ENCODE data around the gene OSBPL7. TPM values are rescaled to one million over a fixed set of nuclear protein-coding genes. Genes with fewer than 3 reads are reported as not detected.

OSBPL7 gene
- total RNA-seq, 1 donor from 2014 or later, result 17.4 TPM

DNA sequence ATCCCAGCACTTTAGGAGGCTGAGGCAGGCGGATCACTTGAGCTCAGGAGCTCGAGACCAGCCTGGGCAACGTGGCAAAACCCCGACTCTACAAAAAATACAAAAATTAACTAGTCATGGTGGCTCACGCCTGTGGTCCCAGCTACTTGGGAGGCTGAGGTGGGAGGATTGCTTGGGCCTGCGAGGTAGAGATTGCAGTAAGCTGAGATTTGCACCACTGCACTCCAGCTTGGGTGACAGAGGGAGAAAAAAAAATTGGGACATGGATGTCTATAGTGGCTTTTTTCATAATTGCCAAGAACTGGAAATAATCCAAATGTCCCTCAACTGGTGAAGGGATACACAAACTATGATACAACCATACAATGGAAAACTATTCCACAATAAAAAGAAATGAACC lies 28.6 kb downstream of the OSBPL7 start:
- TF ChIP-seq CTCF (IDR thresholded peaks at IDR 0.05), result no peak
- H3K4me1 Mint-ChIP-seq (ENCODE audit: low read depth), result peaks cover 6% of the 10 kb centered on the region
- H3K27me3 Mint-ChIP-seq (ENCODE audit: low read depth), result peaks cover 72% of the 10 kb centered on the region
- peaks cover 1% of the 10 kb centered on the region for H3K36me3 Mint-ChIP-seq (ENCODE audit: low read depth)
- no peak for DNase-seq (ENCODE audit: low spot score)
- no peaks in the 10 kb centered on the region for H3K9me3 Mint-ChIP-seq (ENCODE audit: low read depth)
- H3K27ac Mint-ChIP-seq (ENCODE audit: unreplicated experiment), result no peak overlapping the region
- no peak overlapping the region for H3K4me3 Mint-ChIP-seq (ENCODE audit: unreplicated experiment)

- H3K27me3 Mint-ChIP-seq (ENCODE audit: low read depth), result peaks cover 72% of the 10 kb centered on the region
- DNase-seq (ENCODE audit: low spot score), result no peak
- H3K9me3 Mint-ChIP-seq (ENCODE audit: low read depth), result no peaks in the 10 kb centered on the region
- peaks cover 1% of the 10 kb centered on the region for H3K36me3 Mint-ChIP-seq (ENCODE audit: low read depth)
- no peak overlapping the region for H3K4me3 Mint-ChIP-seq (ENCODE audit: unreplicated experiment)
- peaks cover 6% of the 10 kb centered on the region for H3K4me1 Mint-ChIP-seq (ENCODE audit: low read depth)
- no peak for TF ChIP-seq CTCF (IDR thresholded peaks at IDR 0.05)
- no peak overlapping the region for H3K27ac Mint-ChIP-seq (ENCODE audit: unreplicated experiment)
Measured at GRCh38 chr17:47792457-47792856, 29.1 kb downstream of the OSBPL7 start.

DNA sequence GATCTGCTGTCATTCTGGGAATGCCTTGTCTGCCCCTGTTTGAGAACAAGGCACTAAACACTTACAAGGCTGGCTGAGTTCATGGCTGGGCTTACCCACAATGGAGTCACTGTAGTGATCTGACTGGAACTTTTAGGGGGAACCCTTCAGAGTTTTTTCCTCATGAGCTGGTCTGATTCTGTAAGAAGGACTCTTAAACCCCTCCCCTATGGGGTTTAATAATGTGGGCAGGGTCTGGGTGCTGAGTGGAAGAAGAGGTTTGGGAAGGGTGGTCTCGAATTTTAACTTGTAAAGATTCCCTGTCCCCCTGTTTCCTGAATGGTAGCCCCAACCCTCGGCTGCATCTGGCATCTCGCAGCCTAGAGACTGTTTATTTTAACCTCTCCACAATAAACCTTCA lies 30.6 kb downstream of the OSBPL7 start:
- DNase-seq (ENCODE audit: low spot score), result no peak

DNA sequence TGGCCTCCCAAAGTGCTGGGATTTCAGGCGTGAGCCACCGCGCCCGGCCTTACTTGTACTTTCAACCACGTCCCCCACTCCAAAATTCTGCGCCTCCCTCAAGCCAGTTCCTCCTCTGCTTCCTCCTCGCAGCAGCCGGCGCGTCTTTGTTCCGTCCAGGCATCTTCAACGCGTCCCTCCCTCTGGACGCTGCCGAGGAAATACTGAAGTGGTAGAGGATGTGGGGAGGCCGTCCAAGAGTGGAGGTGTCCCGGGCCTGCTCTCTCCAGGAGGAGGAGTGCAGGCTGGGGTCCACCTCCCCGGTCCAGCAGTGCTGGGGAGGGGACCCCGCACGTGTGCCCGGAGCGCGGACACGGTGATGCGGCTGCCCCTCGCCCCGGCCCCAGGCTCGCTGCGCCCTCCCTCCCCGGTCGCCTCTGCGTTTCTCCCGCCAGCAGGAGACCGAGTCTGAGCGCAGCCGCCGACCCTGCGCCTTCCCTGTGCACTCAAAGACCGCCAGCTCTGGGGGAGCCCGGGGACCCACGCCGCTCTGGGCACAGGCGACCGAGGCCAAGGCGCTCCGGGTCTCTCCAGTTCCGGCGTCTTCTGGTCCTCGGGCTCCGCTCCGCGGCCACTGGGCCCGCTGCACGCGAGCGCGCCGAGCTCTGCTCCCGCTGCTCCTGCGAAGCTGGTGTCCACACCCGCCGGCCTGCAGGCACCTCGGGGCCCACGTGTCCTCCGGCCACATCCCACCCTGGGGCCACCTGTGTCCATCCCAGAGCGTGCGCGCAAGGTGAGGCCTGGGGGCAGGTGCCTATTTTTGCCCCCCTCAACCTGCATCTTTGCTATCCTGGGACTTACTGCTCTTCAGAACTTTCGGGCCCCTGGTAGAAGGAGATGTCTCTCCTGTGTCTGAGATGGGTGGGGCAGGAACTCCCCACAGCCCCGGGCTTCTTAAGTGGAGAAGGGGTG lies 31.7 kb downstream of the OSBPL7 start:
- H3K36me3 Mint-ChIP-seq (ENCODE audit: low read depth), result peaks cover 1% of the 10 kb centered on the region
- H3K27me3 Mint-ChIP-seq (ENCODE audit: low read depth), result peaks cover 76% of the 10 kb centered on the region
- no peak for DNase-seq (ENCODE audit: low spot score)
- TF ChIP-seq CTCF (IDR thresholded peaks at IDR 0.05), result peak; percentile 79
- peak overlapping the region; percentile 63 for H3K4me3 Mint-ChIP-seq (ENCODE audit: unreplicated experiment)
- H3K27ac Mint-ChIP-seq (ENCODE audit: unreplicated experiment), result peak overlapping the region; percentile 63
- H3K9me3 Mint-ChIP-seq (ENCODE audit: low read depth), result no peaks in the 10 kb centered on the region
- peaks cover 6% of the 10 kb centered on the region for H3K4me1 Mint-ChIP-seq (ENCODE audit: low read depth)

More for the DNA sequence above, 30.6 kb downstream of the OSBPL7 start:
- Mint-ChIP-seq H3K27ac (ENCODE audit: unreplicated experiment) (no peak overlapping the region), H3K9me3 (ENCODE audit: low read depth) (no peaks in the 10 kb centered on the region), H3K4me1 (ENCODE audit: low read depth) (peaks cover 6% of the 10 kb centered on the region), H3K36me3 (ENCODE audit: low read depth) (peaks cover 1% of the 10 kb centered on the region), H3K4me3 (ENCODE audit: unreplicated experiment) (no peak overlapping the region), H3K27me3 (ENCODE audit: low read depth) (peaks cover 71% of the 10 kb centered on the region)
- no peak for TF ChIP-seq CTCF (IDR thresholded peaks at IDR 0.05)

DNA sequence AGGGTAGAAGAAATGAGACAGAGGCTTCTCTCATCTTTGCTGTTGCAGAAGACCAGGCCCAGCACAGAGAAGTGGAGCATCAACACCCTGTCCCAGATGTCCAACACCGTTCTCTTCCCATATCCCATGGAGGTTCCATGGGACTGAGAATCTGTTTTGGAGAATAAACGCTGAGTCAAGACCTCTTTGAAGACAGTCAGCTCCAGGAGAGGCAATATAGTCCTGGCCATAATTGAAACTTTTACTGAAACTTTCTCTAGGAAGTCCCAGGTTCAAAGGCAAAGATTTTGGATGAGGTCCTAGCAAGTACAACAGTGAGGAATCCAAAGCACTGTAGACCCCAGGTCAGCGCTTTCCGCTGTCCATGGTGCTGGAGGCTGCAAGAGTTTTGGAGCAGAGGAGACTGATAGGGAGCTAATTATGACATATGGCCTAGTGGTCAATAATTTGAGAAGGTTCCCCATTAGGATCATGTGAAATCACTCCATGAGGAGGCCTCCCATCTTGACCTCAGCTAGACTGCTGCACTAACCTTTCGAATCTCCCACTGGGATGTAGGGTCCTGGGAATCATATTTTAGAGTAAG lies 36.0 kb downstream of the OSBPL7 start:
- no peak for TF ChIP-seq CTCF (IDR thresholded peaks at IDR 0.05)
- H3K27ac Mint-ChIP-seq (ENCODE audit: unreplicated experiment), result no peak overlapping the region
- H3K4me1 Mint-ChIP-seq (ENCODE audit: low read depth), result peaks cover 6% of the 10 kb centered on the region
- no peaks in the 10 kb centered on the region for H3K9me3 Mint-ChIP-seq (ENCODE audit: low read depth)
- H3K4me3 Mint-ChIP-seq (ENCODE audit: unreplicated experiment), result no peak overlapping the region
- DNase-seq (ENCODE audit: low spot score), result no peak
- peaks cover 1% of the 10 kb centered on the region for H3K36me3 Mint-ChIP-seq (ENCODE audit: low read depth)
- peaks cover 71% of the 10 kb centered on the region for H3K27me3 Mint-ChIP-seq (ENCODE audit: low read depth)

Measured in chondrocyte (in vitro differentiated cells).